NCI-H460 (cell line): ENCODE measurements around the gene MCOLN3. TPM values are rescaled to one million over a fixed set of nuclear protein-coding genes. Genes with fewer than 3 reads are reported as not detected.

Experiments
- DNase-seq: peaks from one replicate; pipeline ENCODE4 v3.0.0-alpha.2; 2016; ENCODE audit warnings: low read depth; ENCODE audit errors: extremely low read depth
- polyA plus RNA-seq: library from polyadenylated mRNA; depleted of rRNA; stranded (reverse); fragments of >200 nt; gene quantifications from 2 replicates; pipeline ENCODE4 v1.2.3, GENCODE V29; 2014; cell fraction: nucleus; rRNA removed
- total RNA-seq: library from RNA; depleted of rRNA; stranded (reverse); fragments of >200 nt; shearing (Covaris generic); gene quantifications from 2 replicates; pipeline ENCODE4 v1.2.3, GENCODE V29; 2014; rRNA removed

MCOLN3 gene, protein sequence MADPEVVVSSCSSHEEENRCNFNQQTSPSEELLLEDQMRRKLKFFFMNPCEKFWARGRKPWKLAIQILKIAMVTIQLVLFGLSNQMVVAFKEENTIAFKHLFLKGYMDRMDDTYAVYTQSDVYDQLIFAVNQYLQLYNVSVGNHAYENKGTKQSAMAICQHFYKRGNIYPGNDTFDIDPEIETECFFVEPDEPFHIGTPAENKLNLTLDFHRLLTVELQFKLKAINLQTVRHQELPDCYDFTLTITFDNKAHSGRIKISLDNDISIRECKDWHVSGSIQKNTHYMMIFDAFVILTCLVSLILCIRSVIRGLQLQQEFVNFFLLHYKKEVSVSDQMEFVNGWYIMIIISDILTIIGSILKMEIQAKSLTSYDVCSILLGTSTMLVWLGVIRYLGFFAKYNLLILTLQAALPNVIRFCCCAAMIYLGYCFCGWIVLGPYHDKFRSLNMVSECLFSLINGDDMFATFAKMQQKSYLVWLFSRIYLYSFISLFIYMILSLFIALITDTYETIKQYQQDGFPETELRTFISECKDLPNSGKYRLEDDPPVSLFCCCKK
- total RNA-seq: 0.49 and 0.67 TPM in 2 replicates
- polyA plus RNA-seq: 0.49 and 0.76 TPM in 2 replicates

DNA sequence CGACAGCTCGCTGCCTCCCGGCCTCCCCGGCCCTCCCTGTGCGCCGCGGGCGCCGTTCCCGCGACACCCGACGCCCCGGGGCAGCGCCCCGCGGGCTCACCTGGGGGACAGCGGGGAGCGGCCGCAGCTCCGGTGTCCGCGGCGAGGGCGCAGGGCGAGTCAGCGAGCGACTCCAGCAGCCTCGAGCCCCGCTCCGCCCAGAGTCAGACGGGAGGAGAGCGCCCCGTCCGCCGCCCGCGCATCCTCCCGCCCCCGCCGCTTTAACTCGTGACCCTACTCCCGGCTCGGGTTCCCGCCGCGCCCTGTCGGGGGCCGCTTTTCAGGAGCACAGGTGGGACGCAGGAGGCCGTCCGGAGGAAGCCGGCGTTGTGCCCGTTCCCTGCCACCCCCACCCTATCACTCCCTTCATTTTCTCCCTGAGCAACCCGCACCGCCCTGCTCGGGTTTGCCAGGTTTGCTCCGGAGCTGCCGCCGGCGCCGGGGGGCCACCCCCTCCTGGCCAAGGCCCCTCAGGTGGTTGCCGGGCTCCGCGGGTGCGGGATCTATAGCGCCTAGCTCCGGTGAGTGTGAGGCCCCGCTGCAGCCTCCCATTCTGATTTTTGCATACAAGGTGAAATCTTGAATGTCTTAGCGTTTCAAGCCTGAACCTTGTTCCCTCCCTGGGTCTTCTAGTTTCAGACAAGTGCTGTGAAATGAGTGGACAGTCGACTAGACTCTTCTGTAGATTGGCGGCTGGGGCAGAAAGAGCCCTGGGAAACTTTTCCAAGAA lies at the start of gene MCOLN3:
Gene MCOLN3, minus strand, starts transcription at position 205 of the 769 bp plus-strand sequence. CDS start 3,140 bp downstream, outside the sequence.
- no peak for DNase-seq

DNA sequence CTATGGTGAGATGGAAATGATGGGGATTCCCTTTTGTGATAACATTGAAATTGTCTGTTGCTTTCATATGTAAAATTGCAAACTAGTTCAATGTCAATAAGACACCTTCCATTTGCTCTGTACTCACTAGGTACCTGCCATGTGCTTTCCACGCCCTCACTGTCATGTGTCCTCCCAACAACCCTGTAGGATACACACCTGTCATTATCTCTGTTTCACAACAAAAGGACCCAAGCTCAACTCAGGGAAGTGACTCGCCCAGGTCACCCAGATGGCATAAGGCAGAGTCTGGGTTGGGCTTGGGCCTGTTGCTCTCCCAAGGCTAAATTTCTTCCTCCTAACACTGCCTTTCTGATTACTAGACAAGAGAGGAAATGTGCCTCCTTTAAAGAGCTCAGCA lies 45.3 kb upstream of the MCOLN3 start:
- DNase-seq: no peak

DNA sequence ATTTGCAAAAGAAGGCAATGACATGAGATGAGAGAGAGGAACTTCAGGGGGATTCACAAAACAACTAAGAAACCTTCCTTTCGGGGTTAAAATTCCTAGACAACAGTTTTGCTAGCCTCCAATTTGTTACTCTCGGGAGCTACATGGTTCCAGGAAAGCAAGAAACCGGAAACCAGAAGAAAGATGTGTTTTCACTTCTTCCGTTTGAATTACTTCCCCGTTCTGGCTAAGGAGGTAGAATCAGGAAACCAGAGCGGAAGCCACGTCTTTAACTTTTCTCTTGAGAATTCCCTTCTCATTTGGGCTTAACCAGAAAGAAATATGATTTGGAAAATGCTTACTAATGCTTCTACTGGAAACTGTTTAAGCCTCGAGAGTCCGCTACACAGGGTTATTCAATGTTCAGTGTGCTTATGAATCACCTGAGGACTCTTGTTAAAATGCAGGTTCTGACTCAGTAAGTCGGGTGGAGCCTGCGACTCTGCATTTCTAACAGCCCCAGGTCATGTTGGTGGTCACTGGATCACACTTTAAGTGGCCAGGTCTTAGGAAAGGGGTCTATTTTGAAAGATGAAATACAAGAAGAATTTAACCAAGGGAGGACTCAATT lies 43.5 kb upstream of the MCOLN3 start:
- DNase-seq: no peak

DNA sequence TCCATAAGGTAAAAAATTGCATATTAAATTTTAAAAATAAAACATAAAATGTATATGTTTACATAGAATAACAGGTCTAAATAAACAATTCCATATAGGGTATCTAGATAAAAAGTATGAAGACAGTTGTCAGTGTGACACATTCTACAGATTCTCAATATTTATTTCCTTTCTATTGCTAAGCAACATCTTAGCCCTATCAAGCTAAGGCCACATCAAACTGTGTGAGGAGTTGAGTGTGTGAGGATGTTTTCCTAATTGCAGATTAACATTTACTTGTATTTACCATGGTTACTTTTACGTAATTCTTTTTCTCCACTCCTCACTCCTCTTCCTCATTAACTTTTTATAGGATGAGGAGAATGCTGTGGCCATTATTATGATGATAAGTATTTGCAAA lies 41.9 kb upstream of the MCOLN3 start:
- no peak for DNase-seq

DNA sequence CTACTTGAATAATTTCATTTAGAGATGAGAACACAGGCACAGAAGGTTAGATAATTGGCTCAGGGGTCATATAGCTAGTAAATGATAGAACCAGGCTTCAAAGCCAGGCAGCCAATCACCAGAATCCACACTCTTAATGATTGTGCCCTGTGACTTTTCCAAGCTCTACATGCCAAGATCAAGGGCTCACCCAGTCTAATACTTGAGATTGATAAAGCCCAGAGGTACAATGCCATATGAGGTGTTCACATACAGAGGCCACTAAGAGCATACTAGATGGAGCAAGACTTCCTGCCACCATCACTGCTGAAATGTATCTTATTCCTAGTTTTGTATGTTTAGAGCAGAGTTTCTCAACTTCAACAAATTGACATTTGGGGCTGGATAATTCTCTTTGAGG lies 40.9 kb upstream of the MCOLN3 start:
- no peak for DNase-seq

DNA sequence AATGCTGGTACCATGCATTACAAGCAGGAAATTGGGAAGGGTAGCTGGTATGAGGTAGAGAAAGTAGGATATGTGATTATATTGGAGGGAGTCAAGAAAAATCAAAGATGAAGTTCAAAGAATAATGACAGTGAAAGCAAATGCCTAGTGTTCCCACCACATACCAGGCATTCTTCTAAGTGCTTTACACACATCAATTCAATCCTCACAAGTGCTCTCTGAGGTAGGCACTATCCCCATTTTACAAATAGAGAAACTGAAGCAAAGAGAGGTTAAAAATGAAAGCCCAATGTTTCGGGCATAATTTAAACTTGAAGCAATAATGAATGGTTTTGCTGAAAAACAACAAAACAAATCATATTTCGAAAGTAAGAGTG lies 40.1 kb upstream of the MCOLN3 start:
- no peak for DNase-seq

DNA sequence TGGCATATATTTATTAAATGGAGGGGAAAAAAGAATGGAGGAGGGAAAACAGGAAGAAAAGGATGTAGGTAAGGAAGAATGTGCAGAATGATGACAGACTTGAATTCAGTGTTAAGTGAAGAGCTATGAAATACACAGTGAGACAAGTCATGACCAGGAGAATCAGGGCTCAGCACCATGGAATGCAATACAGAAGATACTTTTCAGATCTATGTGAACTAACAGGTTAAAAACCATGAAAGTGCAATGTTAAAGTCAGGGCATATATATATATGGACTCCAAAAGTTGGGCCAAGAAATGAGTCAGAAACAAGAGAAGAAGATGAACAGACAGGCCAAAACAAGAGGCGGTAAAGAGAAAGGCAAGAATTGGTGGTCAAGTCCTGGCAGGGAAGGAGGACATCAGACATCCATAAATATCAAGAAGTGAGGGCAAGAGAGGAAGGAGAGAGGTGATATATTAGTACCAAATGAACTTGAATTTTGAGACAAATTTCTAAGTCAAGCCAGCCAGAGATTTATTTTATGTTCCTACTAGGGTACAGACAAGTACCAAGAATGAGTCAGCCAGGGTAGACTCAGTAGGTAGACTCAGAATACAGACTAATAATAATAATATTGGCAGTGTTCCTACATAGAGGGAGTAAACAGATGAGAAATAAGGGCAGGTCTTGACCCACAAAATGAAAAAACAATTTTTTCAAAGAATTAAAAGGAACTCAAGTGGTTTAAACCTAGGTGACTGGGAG lies 39.5 kb upstream of the MCOLN3 start:
- no peak for DNase-seq

DNA sequence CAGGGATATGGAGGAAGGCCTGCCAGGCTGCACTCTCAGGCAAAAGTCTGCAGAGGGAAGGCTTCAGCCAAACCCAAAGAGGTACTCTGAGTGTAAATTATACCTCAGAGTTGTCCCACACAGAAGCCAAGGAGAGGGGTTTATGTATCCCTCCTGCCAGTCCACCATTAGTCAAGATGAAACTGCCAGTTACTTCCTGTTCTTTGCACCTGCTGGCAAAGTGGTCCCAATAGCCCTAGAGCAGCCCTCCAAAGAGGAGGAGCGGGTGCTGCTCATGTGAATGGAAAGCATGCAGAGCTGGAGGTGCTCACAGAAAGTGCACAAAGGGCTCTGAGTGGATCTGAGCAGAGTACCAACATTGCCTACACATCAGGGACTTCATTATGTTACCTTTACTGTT lies 37.1 kb upstream of the MCOLN3 start:
- DNase-seq: no peak

DNA sequence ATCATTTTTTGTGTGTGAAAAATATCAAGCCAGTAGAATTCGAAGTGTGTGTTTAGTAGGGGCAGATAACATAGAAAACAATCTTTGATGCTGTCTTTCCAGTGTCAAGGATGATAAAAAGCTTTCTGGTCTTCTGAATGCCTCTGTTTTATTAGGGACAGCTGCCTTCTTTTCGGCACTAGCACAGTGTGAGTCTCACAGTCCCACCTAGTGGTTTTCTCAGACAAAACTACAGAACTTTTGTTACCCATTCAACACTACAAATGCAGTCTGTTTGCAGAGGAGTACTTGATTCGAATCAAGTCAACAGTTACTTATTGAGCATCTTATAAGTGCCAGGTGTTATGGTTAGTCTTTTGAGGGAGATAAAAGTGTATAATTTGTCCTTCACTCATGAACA lies 30.6 kb upstream of the MCOLN3 start:
- no peak for DNase-seq

DNA sequence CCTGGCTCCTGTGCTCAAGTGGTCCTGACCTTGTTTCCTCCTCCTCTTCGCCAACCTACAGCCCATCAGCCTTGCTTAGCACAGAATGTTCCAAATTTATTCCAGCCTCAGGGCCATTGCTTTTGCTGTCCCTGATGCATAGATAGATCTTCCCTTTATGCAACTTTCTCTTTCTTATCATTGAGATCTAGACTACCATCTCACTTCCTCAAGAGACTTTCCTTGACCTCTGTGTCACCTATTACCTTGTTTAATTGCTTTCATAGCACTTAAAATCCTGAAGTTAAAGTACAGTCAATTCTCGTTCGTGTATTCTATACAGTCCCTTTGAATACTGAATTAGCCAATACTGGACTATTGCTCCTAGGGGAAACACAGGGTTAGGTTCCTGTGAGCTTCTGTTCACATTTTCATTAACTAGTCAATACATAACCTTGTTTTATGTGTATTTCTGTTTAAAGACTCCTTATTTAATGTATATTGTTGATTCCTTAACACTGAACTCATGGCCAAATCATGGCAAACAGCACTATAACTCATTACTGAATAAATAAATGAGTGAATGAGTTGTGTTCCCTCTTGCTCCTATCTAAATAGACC lies 26.2 kb upstream of the MCOLN3 start:
- DNase-seq: no peak

DNA sequence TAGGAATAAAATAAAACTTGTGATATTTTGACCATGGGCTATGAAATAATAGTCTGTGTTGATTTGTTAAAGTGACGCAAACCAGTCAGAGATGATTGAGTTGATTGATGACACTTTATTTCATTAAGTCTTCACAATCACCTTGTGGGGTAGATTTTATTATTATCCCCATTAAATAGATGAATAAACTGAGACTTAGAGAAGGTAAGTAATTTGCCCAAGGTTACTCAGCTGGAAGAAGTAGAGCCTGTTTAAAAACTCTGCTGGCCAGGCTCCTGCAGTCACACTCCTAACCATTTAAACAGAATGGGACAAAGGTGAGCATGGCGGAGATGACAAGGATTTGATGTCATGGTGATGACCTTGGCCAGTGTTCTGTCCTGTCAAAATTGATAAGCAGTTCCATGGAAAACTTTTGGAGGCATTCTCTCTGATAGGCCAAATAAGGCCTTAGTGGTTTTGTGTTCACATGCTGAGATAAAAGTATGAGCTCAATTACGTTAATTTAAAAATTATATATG lies 22.7 kb upstream of the MCOLN3 start:
- no peak for DNase-seq

DNA sequence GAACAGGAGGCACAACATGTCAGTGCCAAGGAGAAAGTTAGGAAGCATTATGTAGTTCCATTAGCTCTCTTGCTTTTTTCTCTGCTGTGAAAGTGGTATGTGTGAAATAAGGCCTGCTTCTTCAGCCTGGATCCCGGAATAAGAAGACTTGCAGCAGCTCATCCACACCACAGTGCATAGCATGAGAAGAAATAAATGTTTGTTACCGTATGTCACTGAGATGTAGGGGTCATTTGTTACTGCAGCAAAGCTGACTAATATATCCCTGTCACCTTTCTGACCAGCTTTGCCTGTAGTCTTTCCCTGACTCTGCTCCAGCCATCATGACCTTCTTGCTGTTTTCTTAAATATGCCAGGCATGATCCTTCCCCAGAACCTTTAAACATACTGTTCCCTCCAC lies 20.5 kb upstream of the MCOLN3 start:
- no peak for DNase-seq

DNA sequence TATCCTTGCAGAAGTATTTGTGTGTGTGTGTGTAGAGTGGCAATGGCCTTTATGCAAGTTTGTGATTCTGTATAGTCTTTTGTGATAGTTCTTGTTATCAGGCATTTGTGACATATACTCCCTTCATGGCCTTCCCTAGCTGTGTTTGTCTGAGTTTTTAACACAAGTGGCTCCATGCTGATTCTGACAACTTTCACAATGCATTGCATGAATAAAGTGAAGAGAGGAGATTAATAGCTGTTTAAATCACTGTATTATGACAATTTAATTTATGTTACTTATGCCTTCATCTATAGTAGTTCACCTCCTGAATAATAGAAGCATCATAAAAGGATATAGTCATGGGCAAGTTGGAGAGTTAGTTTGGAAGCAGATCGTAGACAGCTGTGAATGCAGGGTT lies 17.2 kb upstream of the MCOLN3 start:
- DNase-seq: no peak

DNA sequence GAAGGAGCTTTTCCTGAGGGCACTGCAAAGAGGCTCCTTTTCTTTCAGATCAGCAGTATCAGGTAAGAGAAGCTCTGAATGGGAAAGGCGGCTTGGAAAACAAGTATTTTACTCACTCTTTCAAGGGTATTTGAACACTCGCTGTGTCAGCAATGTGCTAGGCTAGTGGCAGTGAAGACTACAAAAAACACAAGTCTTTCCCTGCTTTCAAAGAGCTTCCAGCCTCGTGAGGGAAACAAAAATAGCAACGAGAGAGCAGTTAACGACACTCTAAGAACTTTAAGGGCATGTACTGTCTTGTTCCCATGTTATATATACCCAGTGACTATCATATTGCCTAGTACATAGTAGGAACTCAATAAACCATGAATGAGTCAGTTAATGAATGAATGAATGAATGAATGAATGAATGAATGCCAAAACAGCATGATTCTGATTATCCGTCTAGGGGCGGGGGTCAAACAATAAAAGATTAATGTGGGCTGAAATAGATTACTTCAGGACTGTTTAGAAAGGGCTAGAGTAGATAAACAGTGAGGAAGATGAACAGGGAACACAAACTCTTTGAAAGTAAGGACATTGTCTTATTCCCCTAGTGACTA lies 14.2 kb upstream of the MCOLN3 start:
- DNase-seq: no peak

DNA sequence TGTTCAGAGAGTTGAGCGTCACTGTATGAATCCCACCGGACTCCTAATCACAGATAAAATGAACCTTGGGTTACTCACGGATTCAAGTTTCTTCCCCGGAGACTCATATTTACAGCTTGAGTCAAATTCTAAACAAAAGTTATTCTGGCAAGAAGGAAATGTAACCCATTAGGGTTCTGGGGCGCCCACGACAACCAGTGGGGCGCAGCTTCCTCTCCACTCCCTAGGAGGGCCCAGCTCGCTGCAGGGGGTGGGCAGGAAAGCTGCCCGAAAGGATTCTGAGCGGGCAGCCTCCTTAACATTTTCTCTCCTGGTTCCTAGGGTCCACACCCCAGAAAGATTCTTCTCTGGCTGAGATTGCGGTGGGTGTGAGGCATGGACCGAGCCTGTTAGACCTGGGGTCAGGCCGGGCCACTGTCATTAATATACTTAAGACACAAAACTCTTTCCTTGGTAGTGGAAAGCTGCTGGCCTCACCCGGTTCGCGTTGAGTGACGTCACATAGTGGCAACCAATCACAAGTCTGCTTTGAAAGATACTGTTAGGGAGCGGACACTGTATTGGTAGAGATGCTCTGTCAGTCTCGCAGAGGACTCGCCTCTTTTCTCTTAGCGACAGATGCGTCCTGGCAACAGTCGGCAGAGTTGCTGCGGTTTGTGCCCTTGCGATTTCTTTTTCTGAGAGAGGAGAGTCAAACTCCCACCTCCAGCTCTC lies 13.6 kb upstream of the MCOLN3 start:
- peak; percentile 94 for DNase-seq

DNA sequence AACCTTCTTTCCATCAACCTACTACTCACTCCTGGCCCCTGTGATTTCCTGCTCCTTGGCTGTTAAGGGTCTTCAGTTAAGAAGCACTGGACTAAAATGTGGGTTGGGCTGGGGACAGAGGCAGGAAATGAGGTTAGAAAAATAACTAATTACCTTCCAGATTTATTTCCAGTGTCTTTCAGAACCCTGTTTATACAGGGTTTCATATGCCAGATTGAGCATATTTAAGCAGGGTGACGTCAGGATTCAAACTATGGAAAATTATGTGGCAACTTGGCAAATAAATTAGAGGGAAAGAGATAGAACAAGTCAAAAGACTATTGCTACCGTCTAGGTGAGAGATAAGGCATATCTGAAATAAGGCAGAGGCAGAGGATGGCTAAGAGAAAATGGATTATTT lies 11.7 kb upstream of the MCOLN3 start:
- no peak for DNase-seq

DNA sequence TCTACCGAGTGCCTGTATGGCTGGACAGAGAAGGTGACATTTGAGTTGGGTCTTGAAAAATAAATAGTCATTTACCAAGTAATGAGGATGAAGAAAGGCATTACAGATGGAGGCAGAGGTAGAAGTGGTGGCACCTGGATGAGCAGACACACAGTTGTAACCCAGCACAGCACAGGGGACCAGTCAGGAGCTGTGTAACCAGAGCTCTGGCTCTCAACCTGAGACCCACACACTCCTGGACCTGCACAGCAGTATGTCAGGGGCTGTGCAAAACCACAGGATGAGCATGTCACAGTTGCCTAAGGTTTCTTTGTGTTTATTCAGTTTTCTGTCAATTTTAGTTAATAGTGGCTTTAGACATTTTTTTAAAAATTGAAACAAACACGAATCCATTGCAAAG lies 11.3 kb upstream of the MCOLN3 start:
- DNase-seq: no peak

DNA sequence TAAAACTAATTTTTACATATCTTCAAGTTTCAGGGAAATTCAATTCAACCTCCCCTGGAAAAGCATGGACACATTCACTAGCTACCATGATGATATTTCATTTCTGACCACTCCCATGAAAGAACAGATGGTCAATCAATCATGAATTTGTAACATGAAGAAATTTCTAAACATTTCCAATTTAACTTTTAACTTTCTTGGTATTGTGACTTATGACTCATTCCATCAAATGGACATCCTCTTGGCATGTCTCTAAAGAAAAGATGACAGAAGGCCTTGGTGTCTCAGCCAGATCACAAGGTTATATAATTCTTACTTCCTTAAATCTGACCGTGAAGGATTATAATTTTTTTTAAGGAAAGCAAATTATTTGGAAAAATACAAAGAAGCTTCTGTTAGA lies 10.5 kb upstream of the MCOLN3 start:
- DNase-seq: no peak

DNA sequence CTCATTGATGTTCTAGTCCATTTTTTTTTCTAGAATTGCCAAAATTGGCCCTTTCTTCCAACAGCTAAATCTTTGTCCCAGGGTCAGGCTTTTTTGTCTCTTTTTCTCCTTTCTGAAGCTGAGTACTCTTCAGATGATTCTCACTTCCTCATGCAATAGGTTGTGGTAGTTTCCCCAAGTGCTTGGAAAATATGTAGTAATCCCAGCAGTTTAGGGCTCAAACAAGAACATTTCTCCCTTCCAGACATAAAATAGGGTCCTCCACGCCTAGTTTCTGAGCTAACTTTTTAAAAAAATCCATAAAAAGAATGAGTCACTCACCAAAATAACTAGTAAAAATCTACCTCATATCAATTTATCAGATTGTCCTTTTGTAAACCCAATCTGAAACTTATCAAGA lies 10.0 kb upstream of the MCOLN3 start:
- DNase-seq: no peak
